K562 (cell line): ENCODE measurements around the gene CLDN7. TPM values are rescaled to one million over a fixed set of nuclear protein-coding genes. Genes with fewer than 3 reads are reported as not detected.

Experiments
- HNRNPL ChIP-seq: fragments of 200-400 bp; formaldehyde crosslinking; IDR thresholded peaks from 2 replicates; pipeline ENCODE4 v1.6.1; 2017; ENCODE audit warnings: low read depth, mild to moderate bottlenecking, low read length
- KLF13 ChIP-seq: fragments of 450-650 bp; IDR thresholded peaks from 2 replicates; pipeline ENCODE4 v1.6.1; 2016; ENCODE audit warnings: missing genetic modification characterization, low read depth, mild to moderate bottlenecking, missing compliant biosample characterization, moderate library complexity, borderline replicate concordance
- OTX1 ChIP-seq: fragments of 450-650 bp; formaldehyde crosslinking; IDR thresholded peaks from 2 replicates; pipeline ENCODE4 v1.4.0; 2022; ENCODE audit warnings: mild to moderate bottlenecking
- PHF20 ChIP-seq: fragments of 450-650 bp; IDR thresholded peaks from 2 replicates; pipeline ENCODE4 v1.6.1; 2018; ENCODE audit not compliant: partially characterized antibody
- PHF21A ChIP-seq: fragments of 450-650 bp; IDR thresholded peaks from 2 replicates; pipeline ENCODE4 v1.6.1; 2017; ENCODE audit warnings: low read depth, borderline replicate concordance
- POLR2G ChIP-seq: fragments of 200-400 bp; formaldehyde crosslinking; IDR thresholded peaks from 2 replicates; pipeline ENCODE4 v1.6.1; 2017; ENCODE audit warnings: low read depth, mild to moderate bottlenecking, antibody characterized with exemption, low read length, moderate library complexity
- RAD51 ChIP-seq: fragments of 450-650 bp; IDR thresholded peaks from 2 replicates; pipeline ENCODE4 v1.7.1; 2016; ENCODE audit warnings: low read depth, mild to moderate bottlenecking, borderline replicate concordance
- RBM25 ChIP-seq: fragments of 200-400 bp; formaldehyde crosslinking; IDR thresholded peaks from 2 replicates; pipeline ENCODE4 v1.6.1; 2018; ENCODE audit warnings: low read length, low read depth, moderate library complexity; ENCODE audit not compliant: severe bottlenecking
- SMARCA5 ChIP-seq: fragments of 450-650 bp; IDR thresholded peaks from 2 replicates; pipeline ENCODE4 v1.6.1; 2016
- SRSF1 ChIP-seq: fragments of 200-400 bp; formaldehyde crosslinking; IDR thresholded peaks from 2 replicates; pipeline ENCODE4 v1.6.1; 2017; ENCODE audit warnings: mild to moderate bottlenecking, low read depth, low read length, moderate library complexity
- TAF15 ChIP-seq: fragments of 200-400 bp; formaldehyde crosslinking; IDR thresholded peaks from 2 replicates; pipeline ENCODE4 v1.6.1; 2017; ENCODE audit warnings: mild to moderate bottlenecking, low read depth, low read length, moderate library complexity
- TSC22D4 ChIP-seq: fragments of 450-650 bp; IDR thresholded peaks from 2 replicates; pipeline ENCODE4 v1.6.1; 2016; ENCODE audit warnings: missing genetic modification characterization, missing biosample characterization, control low read depth
- ZBTB17 ChIP-seq: fragments of 450-650 bp; formaldehyde crosslinking; IDR thresholded peaks from 2 replicates; pipeline ENCODE4 v1.4.0; 2020; ENCODE audit warnings: mild to moderate bottlenecking
- ZNF175 ChIP-seq: fragments of 200-800 bp; sonication (Bioruptor generic); IDR thresholded peaks from 2 replicates; pipeline ENCODE4 v1.6.1; 2016; ENCODE audit warnings: low read depth, mild to moderate bottlenecking, missing genetic modification characterization, missing compliant biosample characterization
- polyA plus RNA-seq, 8 experiments: library from polyadenylated mRNA; depleted of rRNA in 4 of 8; stranded (reverse) in 5 of 8; unstranded in 3 of 8; fragments of >200 nt; fragmentation: Nextera tagmentation in 2 of 8; fragmentation: Illumina TruSeq in 1 of 8; extraction: Ambion mirVana in 2 of 8; extraction: Trizol in 1 of 8; gene quantifications; 2 replicates each; pipeline versions ENCODE4 v1.2.1 to v1.2.3, GENCODE V29; 2011 to 2014; ENCODE audit warnings: inconsistent platforms in 1 of 8, missing spikeins in 1 of 8
- total RNA-seq, 7 experiments: library from RNA; depleted of rRNA in 6 of 7; stranded (reverse); fragments of >200 nt in 6 of 7; fragmentation: Illumina TruSeq in 2 of 7; extraction: Trizol in 2 of 7; gene quantifications; 2 replicates each; pipeline versions ENCODE4 v1.2.1 to v1.2.3, GENCODE V29; 2011 to 2021; ENCODE audit warnings: low replicate concordance in 1 of 7
- TF ChIP-seq, protein P1 (sequence below): fragments of 200-600 bp; sonication (generic); IDR thresholded peaks from one replicate; pipeline ENCODE4 v1.6.1; 2012; ENCODE audit warnings: mild to moderate bottlenecking, low read depth, low read length, inconsistent platforms

Gene CLDN7
- total and polyA plus RNA-seq, 9 of the 15 experiments (the other 6 are each of a cell fraction or from before 2014, with no cell fraction given): 2.2 to 14.5 (median 7.6) TPM

DNA sequence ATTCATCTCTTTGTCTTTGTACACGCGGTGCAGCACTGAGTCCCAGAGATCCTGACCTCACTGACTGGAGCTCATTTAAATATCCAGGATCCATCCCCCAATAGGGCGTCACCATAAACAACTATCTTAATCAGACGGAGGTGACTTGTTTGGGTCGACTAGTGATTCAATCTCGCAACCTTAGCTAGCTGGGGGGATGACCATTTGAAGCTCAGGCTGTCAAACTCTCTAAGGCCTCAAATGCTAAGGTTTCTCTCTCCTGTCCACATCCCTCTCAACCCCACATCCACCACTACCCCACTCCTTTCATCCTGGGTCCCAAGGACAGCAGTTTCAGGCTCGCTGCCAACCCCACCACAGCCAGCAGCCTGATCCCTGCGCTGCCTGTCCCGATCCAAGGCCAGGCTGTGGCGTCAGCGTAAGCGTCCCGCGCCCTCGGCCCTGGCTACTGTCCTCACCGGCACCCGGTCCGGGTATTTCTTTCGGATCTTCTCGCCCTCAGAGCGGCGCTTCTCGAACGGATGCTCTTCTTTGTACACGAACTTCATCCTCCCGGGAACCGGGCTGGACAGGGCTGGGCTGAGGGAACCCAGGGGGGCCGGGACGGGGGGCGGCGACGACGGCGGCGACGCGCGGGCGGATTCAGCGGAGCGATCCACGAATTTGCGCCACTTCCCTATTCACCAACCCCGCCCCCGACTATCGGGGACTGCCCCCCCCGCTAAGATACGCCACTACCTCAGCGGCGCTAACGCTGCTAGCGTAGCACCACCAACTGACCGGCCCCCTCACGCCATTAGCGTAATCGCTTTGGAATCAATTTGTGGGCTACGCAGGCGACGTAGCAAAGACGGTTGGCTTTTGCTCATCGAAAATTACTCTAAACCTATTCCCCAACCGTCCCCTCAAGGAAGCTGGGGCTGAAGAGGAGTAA is 20.2 kb downstream of the CLDN7 start, which contains the start of gene GABARAP (continued):
- TF ChIP-seq, protein P1, sequence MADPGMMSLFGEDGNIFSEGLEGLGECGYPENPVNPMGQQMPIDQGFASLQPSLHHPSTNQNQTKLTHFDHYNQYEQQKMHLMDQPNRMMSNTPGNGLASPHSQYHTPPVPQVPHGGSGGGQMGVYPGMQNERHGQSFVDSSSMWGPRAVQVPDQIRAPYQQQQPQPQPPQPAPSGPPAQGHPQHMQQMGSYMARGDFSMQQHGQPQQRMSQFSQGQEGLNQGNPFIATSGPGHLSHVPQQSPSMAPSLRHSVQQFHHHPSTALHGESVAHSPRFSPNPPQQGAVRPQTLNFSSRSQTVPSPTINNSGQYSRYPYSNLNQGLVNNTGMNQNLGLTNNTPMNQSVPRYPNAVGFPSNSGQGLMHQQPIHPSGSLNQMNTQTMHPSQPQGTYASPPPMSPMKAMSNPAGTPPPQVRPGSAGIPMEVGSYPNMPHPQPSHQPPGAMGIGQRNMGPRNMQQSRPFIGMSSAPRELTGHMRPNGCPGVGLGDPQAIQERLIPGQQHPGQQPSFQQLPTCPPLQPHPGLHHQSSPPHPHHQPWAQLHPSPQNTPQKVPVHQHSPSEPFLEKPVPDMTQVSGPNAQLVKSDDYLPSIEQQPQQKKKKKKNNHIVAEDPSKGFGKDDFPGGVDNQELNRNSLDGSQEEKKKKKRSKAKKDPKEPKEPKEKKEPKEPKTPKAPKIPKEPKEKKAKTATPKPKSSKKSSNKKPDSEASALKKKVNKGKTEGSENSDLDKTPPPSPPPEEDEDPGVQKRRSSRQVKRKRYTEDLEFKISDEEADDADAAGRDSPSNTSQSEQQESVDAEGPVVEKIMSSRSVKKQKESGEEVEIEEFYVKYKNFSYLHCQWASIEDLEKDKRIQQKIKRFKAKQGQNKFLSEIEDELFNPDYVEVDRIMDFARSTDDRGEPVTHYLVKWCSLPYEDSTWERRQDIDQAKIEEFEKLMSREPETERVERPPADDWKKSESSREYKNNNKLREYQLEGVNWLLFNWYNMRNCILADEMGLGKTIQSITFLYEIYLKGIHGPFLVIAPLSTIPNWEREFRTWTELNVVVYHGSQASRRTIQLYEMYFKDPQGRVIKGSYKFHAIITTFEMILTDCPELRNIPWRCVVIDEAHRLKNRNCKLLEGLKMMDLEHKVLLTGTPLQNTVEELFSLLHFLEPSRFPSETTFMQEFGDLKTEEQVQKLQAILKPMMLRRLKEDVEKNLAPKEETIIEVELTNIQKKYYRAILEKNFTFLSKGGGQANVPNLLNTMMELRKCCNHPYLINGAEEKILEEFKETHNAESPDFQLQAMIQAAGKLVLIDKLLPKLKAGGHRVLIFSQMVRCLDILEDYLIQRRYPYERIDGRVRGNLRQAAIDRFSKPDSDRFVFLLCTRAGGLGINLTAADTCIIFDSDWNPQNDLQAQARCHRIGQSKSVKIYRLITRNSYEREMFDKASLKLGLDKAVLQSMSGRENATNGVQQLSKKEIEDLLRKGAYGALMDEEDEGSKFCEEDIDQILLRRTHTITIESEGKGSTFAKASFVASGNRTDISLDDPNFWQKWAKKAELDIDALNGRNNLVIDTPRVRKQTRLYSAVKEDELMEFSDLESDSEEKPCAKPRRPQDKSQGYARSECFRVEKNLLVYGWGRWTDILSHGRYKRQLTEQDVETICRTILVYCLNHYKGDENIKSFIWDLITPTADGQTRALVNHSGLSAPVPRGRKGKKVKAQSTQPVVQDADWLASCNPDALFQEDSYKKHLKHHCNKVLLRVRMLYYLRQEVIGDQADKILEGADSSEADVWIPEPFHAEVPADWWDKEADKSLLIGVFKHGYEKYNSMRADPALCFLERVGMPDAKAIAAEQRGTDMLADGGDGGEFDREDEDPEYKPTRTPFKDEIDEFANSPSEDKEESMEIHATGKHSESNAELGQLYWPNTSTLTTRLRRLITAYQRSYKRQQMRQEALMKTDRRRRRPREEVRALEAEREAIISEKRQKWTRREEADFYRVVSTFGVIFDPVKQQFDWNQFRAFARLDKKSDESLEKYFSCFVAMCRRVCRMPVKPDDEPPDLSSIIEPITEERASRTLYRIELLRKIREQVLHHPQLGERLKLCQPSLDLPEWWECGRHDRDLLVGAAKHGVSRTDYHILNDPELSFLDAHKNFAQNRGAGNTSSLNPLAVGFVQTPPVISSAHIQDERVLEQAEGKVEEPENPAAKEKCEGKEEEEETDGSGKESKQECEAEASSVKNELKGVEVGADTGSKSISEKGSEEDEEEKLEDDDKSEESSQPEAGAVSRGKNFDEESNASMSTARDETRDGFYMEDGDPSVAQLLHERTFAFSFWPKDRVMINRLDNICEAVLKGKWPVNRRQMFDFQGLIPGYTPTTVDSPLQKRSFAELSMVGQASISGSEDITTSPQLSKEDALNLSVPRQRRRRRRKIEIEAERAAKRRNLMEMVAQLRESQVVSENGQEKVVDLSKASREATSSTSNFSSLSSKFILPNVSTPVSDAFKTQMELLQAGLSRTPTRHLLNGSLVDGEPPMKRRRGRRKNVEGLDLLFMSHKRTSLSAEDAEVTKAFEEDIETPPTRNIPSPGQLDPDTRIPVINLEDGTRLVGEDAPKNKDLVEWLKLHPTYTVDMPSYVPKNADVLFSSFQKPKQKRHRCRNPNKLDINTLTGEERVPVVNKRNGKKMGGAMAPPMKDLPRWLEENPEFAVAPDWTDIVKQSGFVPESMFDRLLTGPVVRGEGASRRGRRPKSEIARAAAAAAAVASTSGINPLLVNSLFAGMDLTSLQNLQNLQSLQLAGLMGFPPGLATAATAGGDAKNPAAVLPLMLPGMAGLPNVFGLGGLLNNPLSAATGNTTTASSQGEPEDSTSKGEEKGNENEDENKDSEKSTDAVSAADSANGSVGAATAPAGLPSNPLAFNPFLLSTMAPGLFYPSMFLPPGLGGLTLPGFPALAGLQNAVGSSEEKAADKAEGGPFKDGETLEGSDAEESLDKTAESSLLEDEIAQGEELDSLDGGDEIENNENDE: no peak
- no peak for TF ChIP-seq ZBTB17 (CRISPR knock-in tag)
- TF ChIP-seq HNRNPL: peak; percentile 80; the same call in 1 of the 2 replicates
- TF ChIP-seq OTX1 (CRISPR knock-in tag): no peak
- no peak for TF ChIP-seq SMARCA5
- no peak for TF ChIP-seq PHF21A
- peak; percentile 17; the same call in 1 of the 2 replicates for TF ChIP-seq RAD51
- TF ChIP-seq PHF20: no peak
- TF ChIP-seq RBM25: no peak
- TF ChIP-seq KLF13 (tag): 0 out of 2 replicates have a peak, but pooled peaks have one; percentile 28
- peak; percentile 97 for TF ChIP-seq SRSF1
- TF ChIP-seq ZNF175 (CRISPR knock-in tag): no peak
- TF ChIP-seq TSC22D4: no peak
- peak; percentile 83 for TF ChIP-seq POLR2G
- peak; percentile 98; the same call in 1 of the 2 replicates for TF ChIP-seq TAF15
